NCI-H748 (cell line): ENCODE data around the gene CDC14A.
A peak's percentile ranks its signal among the peaks of the same experiment; 100 is the strongest.

Experiments
- DNase-seq: peaks from one replicate; lab custom pipeline; 2025; ENCODE audit not compliant: unreplicated experiment; lab: John Stamatoyannopoulos, UW

The CDC14A gene

DNA sequence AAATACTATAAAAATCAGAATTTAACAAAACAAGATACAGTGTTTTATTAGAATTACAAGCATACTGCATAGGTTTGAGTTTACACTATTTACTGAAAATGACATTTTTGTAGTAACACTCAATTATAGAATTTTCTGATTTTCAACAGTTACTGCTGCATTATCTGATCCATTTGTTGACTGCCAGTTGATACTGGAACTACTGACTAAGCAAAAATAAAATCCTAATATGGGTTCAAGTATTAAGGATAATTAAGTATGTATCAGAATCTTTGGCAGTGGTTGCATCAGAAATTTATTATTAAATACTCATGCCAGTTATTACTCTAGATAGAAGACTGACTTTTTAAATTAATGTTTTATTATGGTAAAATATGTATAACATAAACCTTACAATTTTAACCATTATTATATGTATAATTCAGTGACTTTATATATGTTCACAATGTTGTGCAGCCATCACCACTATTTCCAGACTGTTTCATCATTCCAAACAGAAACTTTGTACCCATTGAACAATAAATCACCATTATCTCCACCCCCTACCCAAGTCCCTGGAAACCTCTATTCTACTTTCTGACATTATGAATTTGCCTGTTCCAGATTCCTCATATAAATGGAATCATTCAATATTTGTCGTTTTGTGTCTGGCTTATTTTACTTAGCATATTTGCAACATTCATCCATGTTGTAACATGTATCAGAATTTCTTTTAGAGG is 127.5 kb downstream of the CDC14A start:
- no peak for DNase-seq

DNA sequence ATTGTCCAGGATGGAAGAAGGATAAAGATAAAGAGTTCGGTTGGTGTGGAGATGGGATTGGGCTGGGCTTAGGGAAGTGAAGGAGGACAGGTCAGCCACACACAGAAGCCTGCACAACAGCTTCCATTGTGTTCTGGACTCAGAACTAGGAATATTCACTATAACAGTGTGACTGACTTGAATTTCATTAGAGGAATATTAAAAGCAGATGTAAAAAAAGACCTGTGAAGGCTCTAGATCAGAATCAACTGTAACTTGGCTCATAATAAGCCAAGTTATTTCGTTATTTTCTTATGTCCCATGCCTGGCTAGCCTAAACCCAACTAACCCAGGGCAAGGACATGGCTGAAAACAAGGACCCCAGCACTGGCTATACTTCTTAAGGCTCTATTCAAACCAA is 129.0 kb downstream of the CDC14A start:
- DNase-seq: no peak

DNA sequence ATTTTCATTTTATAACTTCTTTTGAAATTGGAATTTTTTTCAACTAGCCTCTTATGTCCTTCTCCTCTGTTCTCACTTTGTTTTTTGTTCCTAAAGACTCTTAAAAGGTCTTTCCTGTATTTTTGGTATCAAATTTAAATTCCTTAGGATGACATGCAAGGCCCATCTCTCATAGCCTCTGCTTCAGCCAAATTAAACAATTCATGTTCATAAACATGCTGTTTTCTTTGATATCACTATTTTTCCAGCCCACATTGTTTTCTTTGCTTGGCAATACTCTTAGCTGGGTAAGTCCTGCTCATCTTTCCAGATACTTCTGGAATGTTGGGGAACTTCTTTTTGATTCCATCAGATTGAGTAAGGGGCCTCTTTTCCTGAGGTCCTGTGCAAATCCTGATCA is 129.9 kb downstream of the CDC14A start:
- DNase-seq: no peak

DNA sequence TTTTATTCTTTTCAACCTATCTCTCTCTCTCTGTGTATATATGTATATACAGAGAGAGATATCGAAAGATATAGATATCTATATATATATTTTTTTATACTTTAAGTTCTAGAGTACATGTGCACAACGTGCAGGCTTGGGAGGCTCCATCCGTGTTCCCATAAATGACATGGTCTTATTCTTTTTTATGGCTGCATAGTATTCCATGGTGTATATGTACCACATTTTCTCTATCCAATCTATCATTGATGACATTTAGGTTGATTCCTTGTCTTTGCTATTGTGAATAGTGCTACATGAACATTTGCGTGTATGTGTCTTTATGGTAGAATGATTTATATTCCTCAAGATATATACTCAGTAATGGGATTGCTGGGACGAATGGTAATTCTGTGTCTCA is 130.4 kb downstream of the CDC14A start:
- DNase-seq: no peak

DNA sequence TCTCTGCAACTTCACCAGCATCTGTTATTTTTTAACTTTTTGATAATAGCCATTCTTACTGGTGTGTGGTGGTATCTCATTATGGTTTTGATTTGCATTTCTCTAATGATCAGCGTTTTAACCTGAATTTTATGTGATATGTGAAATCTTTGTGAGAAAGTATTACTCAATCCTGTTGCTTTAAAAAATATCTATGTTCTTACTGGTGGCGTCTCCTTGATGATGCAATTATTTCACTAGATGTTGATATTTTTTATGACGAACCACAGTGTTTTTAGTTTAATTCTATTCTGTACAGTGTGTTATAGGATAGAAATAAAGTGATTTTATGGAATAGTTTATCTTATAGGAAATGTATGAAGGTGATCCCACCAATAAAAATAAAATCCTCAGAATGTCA is 130.9 kb downstream of the CDC14A start:
- no peak for DNase-seq

DNA sequence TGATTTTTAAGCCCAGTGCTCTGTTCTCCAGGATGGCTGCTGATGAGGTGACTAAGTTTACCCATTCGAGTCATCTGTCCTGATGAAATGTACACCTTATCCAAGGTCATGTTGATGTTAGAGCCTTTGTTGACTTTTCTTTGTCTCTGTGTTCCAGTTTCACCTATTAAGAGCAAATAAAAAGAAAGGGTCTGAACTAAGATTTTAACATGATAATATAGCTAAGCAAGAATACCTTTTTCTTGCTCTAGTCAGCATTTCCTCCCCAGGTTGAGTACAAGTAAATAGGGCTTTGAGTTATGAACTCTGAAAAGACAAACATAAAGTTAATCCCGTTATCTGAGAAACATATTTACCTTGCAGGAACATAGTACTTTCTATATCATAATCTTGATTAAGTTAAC is 133.6 kb downstream of the CDC14A start:
- no peak for DNase-seq

DNA sequence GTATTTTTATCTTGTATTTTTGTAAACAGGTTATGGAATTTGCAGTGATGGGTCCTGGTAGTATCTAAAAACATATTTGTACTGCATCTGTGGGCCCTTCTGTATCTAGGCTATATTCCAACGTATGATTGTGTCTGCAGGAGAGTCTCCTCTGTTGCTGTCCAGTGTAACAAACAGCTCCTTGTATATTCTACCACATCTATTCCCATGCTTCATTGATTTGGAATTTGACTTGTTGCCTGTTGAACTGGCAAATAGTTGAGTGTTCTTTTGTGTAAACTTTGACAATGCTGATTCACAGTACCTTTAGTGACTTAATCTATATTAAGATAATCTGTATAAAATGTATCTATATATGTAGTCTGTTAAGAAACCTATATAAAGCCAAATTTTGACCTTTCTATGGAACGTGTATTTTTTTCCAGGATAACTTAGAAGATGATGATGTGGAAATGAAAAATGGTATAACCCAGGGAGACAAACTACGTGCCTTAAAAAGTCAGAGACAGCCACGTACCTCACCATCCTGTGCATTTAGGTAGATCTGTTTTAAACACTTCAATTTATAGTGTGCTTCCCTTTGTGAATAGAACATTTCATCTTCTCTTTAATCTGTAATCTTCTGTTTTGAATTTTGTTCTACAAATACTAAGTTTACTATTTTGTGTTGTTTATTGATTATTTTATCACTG is 142.2 kb downstream of the CDC14A start:
- DNase-seq: no peak

DNA sequence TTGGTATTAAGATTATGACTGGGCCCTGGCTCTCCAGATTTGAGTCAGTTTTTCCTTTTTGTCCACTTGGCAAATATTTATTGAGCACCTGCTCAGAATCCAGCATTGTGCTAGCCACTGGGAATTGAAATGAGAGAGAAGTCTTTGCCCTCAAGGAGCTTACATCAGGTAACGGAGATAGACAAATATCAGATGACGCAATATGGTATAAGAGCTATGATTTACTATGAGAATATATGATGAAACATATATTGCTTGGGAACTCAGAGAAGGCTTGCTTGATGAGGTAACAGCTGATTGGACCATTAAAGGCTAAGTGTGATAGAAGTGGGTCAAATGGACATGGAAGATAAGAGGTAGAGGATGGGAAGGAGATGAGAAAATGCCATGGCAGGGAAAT is 144.6 kb downstream of the CDC14A start:
- DNase-seq: no peak

DNA sequence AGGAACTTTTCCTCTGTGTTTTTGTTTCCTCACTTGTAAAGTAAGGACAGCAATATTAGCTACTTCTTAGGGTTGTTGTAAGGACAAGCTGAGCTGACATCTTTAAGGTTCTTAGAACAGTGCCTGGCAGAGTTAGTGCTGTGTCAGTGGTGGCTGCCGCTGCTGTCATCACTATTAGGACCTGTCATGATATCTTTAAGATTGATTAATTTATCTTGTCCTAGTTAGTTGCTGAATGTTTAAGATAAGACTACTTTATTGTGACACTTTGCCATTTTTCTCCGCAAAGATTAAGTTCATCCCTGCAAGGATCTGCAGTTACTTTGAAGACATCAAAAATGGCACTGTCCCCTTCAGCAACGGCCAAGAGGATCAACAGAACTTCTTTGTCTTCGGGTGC is 145.5 kb downstream of the CDC14A start:
- DNase-seq: no peak

DNA sequence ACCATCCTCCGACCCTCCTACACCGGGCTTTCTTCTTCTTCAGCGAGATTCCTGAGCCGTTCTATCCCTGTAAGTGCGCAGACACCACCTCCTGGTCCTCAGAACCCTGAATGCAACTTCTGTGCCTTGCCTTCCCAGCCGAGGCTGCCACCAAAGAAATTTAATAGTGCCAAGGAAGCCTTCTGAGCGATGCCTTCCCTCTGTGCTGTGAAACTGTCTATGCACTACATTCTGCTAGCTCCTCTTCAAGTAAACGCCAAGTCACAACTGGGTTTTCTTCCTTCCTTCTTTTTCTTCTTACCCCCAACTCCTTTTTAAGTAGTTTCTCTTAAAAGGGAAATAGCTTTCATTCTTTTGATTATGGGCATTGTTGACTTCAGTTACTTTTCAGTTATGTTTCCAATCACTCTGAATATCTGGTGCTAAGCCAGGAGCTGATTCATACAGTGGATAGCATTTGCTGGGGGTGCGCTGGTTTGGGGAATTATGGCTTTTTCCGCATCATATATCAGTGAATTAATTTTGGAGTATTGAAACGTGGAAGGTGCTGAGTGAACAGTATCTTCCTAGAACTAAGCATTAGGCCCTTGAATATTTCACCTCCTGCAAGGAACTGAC is 147.0 kb downstream of the CDC14A start:
- DNase-seq: no peak

DNA sequence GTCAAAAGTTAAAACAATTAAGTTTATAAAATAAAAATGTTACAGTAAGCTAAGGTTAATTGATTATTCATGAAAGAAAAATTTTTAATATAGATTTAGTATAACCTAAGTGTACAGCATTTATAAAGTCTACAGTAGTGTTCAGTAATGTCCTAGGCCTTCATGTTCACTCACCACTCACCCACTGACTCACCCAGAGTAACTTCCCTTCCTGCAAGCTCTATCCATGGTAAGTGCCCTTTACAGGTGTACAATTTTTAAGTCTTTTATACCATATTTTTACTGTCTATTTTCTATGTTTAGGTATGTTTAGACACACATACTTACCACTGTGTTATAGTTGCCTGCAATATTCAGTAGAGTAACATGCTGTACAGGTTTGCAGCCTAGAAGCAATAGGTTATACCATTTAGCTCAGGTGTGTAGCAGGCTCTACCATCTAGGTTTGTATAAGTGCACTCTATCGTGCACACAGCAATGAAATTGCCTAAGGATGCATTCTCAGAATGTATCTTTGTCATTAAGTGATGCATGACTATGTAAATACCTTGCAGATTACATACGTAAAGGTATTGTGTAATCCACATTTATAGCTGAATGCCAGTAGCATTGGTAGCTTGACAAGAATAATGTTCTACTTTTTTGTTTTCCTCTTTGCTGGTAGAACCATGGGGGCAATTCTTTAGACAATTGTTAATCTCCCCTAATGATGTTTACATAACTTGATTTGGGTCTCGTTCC is 149.9 kb downstream of the CDC14A start:
- peak; percentile 89 for DNase-seq

DNA sequence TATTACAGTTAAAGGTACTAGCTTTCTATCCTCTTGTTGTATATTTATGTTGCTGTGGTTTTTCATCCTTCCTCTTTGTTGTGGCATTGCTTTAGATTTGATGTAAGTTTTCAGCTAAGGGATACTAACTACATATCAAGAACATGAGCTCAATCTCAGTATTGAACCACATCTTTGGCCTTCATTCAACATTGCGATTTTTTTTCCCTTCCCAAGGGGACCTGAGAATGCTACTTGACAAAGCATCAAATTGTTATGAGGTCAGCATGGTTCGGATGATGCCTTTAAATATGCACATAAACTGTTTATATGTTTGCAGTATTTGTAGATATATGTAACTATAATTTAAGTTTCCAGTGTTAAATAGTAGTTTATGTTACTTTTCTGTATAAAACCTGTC is 153.9 kb downstream of the CDC14A start:
- no peak for DNase-seq

DNA sequence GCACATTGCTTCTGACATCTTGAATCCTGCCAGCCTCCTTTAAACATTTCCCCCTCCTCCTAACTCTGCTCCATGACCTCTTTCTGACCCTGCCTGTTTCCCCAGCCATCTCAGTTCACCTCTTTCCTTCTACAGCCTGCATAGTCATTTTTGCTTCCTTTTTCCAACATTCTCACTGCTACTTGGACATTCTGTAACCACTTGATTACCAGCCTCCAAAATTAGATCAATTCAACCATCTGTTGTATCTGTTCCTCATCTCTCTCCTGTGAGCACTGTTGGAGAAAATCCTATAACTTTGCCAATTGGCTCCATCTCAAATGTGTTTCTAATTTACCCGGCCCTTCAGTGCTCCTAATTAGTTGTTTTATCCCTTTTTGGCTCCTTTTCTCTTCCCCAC is 158.1 kb downstream of the CDC14A start:
- DNase-seq: no peak

DNA sequence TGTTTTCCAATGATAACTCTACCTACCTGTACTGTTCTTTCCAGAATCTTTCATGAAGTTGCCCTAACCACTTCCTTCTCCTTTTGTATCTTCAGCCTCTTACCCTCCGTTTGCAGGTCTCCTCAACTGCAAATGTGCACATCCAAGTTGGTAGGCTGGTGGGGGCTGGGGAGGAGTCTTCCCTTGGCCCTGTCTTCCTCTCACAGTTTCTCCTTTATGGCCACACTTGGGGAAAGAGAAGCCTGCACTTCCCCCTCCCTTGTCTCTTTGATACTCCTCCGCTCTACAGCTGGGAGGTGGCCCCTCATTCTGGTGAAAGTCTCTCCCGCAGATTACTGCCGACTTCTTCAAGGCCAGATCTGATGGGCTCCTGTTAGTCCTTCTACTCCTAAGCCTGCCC is 158.8 kb downstream of the CDC14A start:
- DNase-seq: no peak

DNA sequence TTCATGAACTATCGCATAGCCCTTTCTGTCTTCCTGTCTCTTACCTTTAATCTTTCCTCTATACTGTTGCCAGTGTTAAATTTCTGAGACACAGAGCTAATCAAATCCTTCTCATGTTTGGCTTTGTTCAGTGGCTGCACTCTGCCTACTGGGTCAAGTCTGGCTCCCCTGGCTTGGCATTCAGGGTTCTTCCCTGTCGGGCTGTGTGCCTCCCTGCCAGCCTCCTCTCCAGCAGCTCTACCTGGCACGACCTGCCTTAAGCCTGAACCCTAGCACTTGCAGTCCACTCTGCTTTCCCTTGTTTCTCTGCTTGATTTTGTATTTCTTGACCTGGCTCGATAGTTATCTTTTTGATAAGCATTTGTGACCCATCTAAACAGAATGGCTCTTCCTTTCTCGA is 159.5 kb downstream of the CDC14A start:
- no peak for DNase-seq

DNA sequence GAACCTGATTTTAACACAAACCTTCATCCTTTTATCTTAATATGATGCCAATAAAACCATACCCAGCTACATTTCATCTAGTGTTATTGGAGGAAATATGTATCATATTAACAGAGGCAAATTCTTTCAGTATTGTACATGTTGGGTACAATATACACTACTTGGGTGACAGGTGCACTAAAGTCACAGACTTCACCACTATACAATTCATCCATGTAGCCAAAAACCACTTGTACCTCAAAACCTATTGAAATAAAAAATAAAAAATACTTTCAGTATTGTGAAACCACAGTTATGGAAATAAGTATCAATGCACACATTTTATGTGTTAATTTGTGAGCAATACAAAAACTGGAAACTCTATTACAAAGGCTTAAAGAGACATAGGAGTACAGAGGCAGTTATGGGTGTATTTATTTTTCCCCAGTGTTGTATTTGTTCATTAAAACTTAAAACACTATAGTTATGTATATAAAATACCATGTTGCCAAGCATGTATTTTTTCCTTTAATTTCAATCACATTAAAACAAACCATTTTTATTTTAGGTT is 160.6 kb downstream of the CDC14A start:
- no peak for DNase-seq

DNA sequence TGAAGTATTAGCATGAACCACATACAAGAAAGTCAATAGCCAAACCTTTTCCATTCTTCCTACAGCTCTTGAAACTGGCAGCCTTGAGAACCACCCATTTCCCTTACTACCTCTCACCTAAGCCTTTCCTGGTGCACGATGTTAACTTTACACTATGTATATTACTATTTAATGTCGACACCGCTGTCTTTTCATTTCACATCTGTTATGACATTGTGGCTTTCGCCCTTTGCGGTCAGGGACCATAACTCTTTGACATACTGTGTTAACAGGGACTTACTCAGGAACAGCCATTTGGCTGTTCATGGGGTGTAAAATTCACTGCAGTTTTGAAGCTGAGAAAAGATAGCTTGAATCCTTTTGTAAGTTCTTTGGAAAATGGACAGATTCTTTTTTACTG is 164.6 kb downstream of the CDC14A start:
- no peak for DNase-seq

DNA sequence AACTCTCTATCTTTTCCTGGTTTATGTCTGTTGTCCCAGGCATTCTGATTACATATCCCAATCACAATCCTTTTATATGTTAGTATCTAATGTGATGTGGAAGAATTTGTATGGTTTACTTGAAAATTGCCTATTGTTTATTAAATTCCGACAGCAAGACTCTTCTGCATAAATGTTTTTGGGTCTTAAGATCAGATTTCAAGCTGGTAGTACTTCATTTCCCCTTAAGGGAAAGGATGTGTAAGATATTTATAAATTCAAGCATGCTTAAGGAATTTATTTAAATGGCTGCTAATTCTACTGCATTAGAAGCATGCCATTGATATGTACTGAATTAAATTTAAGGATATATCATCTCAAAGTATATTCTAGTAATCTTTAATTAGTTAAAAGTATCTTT is 165.2 kb downstream of the CDC14A start:
- no peak for DNase-seq

DNA sequence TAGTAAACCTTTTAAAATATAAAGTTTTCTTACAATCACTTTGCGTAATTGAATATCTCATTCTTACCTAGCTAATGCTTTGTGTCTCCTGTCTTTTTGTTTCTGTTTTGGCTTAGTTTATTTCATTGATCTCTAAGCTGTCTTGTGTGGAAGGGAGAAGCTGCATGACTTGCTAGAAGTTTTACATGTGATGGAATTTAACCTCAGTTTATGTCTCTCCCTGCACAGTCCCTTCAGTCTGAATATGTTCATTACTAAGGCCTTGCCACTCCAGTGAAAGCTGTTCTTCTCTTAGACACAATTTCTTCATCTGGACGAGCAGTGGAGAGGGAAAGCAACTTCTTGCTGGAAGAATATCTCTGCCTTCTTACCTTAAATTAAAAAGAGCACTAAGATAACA is 165.7 kb downstream of the CDC14A start:
- DNase-seq: no peak

DNA sequence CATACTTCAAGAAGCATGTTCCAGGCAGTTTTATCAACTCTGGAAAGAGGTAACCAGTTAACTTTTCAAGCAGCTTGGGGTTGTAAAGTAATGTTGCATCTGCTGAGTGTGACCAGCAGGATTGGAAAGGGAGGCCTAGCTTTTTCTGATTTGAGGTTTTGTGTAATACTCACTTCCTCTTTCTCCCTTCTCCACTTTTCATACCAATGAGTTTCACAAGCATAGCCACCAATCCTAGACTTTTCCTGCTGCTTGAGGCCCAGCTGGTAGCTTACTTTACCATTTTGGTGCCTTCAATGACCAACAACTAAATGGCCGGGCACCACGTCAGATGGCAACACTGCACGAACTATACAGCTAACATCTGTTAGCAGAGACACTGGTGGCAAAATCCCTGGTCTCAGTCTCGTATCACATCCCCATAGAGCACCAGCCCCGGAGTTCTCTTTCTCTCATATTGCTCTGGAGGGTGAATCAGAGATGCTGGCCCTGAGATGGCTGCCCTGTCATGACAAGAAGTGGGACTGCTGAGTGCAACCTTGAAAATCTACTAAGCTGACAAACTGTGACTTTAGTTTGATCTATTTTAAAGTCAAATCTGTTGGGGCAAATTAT is 170.8 kb downstream of the CDC14A start:
- no peak for DNase-seq

DNA sequence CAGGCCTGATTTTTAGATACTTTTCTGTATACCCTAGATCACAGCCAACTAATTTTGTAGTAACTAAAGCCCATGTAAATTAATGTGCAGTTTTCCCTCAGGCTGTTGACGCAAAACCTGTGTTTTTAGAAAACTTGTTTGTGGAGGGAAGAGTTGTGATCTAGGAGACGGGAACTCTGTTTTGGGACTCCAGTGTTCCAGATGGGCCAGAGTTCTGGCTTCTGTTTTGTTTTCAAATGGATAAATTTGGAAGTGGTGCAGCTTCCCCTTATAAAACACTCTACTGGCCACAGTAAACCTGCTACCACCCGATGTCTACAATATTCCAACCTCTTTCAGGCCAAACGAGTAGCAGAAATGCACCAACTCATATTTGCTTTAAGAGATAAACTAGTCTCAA is 172.0 kb downstream of the CDC14A start:
- DNase-seq: no peak
